HL-60 (cell line): ENCODE results near the gene SKP2.
"Not testable (repeated sequence)": the region's sequence is repeated elsewhere in the genome, so short reads cannot be mapped to it uniquely, and the experiment has no call there.

Experiments used
- DNase-seq, 2 experiments: peaks; one replicate each; pipeline ENCODE4 v3.0.0-alpha.2; 2010 to 2020; ENCODE audit warnings: low read depth in 1 of 2, low spot score in 1 of 2
- H3K27ac ChIP-seq: fragments of 250-450 bp; sonication (Bioruptor Pico); replicated peaks from 2 replicates; pipeline ENCODE4 v1.5.1; 2020; ENCODE audit warnings: mild to moderate bottlenecking, moderate library complexity
- H3K27me3 ChIP-seq: fragments of 250-450 bp; sonication (Bioruptor Pico); 2 replicates; pipeline ENCODE4 v1.5.1; 2021; ENCODE audit warnings: mild to moderate bottlenecking, moderate library complexity; ENCODE audit not compliant: insufficient read depth, poor library complexity, severe bottlenecking
- H3K4me3 ChIP-seq: replicated peaks from 2 replicates; pipeline ENCODE4 v1.5.1; 2011; ENCODE audit warnings: mild to moderate bottlenecking, control low read depth, low read length; ENCODE audit not compliant: insufficient read depth
- GABPA ChIP-seq: IDR thresholded peaks from 2 replicates; pipeline ENCODE4 v1.6.1; 2012; ENCODE audit warnings: low read depth
- POLR2AphosphoS5 ChIP-seq: IDR thresholded peaks from 2 replicates; pipeline ENCODE4 v1.6.1; 2012; ENCODE audit warnings: low read depth
- SPI1 ChIP-seq: IDR thresholded peaks from 2 replicates; pipeline ENCODE4 v1.6.1; 2012; ENCODE audit warnings: low read depth, mild to moderate bottlenecking, borderline replicate concordance
- TF ChIP-seq, protein P1 (sequence below): IDR thresholded peaks from 2 replicates; pipeline ENCODE4 v1.6.1; 2012; ENCODE audit warnings: low read depth; ENCODE audit not compliant: insufficient replicate concordance
- TF ChIP-seq, protein P2 (sequence below): IDR thresholded peaks from one replicate; pipeline ENCODE4 v1.5.1; 2011; ENCODE audit warnings: low read length, control low read depth, inconsistent platforms; ENCODE audit not compliant: insufficient read depth

Gene SKP2

DNA sequence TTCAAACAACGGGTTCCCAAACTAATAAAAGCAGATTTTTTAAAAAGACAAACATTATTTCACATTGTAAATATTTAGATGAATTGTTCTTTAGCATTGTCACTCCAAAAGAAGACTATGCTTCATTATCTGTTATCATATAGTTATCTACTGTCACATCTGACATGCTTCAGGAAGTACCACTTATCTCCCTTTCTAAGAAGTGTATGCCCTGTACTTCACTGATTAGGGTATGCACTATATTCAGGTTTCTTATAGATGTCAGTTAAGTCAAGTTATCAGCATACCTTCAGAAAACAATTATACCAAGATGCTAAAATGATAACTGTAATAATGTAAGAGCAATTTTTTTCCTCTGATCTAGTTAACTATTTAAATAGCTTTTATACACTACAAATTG, 40.7 kb upstream of the SKP2 start:
- Histone ChIP-seq H3K27ac (no peak overlapping the region), H3K4me3 (no peak overlapping the region), H3K27me3 (no peaks in the 10 kb centered on the region)
- DNase-seq = no peak
- TF ChIP-seq GABPA = no peak
- TF ChIP-seq, protein P1, sequence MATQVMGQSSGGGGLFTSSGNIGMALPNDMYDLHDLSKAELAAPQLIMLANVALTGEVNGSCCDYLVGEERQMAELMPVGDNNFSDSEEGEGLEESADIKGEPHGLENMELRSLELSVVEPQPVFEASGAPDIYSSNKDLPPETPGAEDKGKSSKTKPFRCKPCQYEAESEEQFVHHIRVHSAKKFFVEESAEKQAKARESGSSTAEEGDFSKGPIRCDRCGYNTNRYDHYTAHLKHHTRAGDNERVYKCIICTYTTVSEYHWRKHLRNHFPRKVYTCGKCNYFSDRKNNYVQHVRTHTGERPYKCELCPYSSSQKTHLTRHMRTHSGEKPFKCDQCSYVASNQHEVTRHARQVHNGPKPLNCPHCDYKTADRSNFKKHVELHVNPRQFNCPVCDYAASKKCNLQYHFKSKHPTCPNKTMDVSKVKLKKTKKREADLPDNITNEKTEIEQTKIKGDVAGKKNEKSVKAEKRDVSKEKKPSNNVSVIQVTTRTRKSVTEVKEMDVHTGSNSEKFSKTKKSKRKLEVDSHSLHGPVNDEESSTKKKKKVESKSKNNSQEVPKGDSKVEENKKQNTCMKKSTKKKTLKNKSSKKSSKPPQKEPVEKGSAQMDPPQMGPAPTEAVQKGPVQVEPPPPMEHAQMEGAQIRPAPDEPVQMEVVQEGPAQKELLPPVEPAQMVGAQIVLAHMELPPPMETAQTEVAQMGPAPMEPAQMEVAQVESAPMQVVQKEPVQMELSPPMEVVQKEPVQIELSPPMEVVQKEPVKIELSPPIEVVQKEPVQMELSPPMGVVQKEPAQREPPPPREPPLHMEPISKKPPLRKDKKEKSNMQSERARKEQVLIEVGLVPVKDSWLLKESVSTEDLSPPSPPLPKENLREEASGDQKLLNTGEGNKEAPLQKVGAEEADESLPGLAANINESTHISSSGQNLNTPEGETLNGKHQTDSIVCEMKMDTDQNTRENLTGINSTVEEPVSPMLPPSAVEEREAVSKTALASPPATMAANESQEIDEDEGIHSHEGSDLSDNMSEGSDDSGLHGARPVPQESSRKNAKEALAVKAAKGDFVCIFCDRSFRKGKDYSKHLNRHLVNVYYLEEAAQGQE = no peak

DNA sequence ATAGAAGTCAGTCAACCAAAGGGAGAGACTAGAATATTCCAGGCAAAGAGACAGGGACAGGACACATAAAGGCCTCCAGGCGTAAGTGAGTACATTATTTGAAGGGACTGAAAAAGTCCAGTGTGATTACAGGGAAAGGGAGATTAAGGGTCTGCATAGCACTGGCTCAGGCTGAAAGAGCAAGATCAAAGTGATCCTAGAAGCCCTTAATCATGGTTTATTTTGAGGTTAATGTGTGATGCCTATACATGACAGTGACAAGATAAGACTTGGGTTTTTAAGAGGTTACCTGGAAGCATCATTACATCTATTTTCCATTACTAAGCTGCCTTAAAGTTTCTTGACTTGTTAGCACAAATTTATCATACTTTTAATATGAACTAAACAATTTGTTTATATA, 26.0 kb upstream of the SKP2 start:
- no peak for DNase-seq

DNA sequence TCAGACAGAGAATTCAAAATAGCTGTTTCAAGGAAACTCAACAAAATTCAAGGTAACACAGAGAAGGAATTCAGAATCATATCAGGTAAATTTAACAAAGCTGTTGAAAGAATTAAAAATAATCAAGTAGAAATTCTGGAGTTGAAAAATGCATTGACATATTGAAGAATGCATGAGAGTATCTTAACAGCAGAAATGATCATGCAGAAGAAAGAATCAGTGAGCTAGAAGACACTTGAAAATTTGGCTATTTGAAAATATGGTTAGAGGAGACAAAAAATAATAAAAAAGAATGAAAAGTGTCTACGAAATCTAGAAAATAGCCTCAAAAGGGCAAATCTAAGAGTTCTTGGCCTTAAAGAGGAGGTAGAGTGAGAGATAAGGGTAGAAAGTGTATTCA, 23.1 kb upstream of the SKP2 start:
- Histone ChIP-seq H3K27ac (no peak overlapping the region), H3K4me3 (no peak overlapping the region), H3K27me3 (no peaks in the 10 kb centered on the region)
- no peak for DNase-seq
- no peak for TF ChIP-seq SPI1
- TF ChIP-seq, protein P1 = no peak
- TF ChIP-seq, protein P2, sequence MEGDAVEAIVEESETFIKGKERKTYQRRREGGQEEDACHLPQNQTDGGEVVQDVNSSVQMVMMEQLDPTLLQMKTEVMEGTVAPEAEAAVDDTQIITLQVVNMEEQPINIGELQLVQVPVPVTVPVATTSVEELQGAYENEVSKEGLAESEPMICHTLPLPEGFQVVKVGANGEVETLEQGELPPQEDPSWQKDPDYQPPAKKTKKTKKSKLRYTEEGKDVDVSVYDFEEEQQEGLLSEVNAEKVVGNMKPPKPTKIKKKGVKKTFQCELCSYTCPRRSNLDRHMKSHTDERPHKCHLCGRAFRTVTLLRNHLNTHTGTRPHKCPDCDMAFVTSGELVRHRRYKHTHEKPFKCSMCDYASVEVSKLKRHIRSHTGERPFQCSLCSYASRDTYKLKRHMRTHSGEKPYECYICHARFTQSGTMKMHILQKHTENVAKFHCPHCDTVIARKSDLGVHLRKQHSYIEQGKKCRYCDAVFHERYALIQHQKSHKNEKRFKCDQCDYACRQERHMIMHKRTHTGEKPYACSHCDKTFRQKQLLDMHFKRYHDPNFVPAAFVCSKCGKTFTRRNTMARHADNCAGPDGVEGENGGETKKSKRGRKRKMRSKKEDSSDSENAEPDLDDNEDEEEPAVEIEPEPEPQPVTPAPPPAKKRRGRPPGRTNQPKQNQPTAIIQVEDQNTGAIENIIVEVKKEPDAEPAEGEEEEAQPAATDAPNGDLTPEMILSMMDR = no peak
- TF ChIP-seq GABPA = no peak
- TF ChIP-seq POLR2AphosphoS5 = no peak

More for the DNA sequence above, 26.0 kb upstream of the SKP2 start:
- no peaks in the 10 kb centered on the region for H3K27me3 ChIP-seq
- no peak overlapping the region for H3K4me3 ChIP-seq
- TF ChIP-seq GABPA (no peak), SPI1 (no peak), POLR2AphosphoS5 (no peak)
- TF ChIP-seq, protein P2 = no peak
- TF ChIP-seq, protein P1 = no peak
- no peak overlapping the region for H3K27ac ChIP-seq

DNA sequence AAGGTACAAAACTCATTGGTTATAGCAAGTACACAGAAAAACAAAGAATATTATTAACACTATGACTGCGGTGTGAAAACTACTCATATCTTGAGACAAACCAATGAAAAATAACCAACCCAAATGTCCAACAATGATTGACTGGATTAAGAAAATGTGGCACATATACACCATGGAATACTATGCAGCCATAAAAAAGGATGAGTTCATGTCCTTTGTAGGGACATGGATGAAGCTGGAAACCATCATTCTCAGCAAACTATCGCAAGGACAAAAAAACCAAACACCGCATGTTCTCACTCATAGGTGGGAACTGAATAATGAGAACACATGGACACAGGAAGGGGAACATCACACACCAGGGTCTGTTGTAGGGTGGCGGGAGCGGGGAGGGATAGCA, 22.2 kb upstream of the SKP2 start:
- not testable (repeated sequence) for DNase-seq, H3K27ac ChIP-seq, H3K27me3 ChIP-seq, H3K4me3 ChIP-seq

DNA sequence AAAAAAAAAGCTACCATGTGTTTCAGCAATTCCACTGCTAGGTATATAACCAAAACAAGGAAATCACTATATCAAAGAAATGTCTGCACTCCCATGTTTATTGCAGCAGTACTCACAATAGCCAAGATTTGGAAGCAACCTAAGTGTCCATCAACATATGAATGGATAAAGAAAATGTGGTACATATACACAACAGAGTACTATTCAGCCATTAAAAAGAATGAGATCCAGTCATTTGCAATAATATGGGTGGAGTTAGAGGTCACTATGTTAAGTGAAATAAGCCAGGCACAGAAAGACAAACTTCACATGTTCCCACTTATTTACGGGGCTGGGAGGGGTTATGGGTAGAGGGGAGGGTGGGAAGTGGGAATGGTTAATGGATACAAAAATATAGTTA, 18.9 kb upstream of the SKP2 start:
- H3K4me3 ChIP-seq, DNase-seq, H3K27me3 ChIP-seq, H3K27ac ChIP-seq: not testable (repeated sequence)
